Measurements from ENCODE around the gene BLVRB. TPM values are rescaled to one million over a fixed set of nuclear protein-coding genes. Genes with fewer than 3 reads are reported as not detected.
"Not testable (repeated sequence)": the region's sequence is repeated elsewhere in the genome, so short reads cannot be mapped to it uniquely, and the experiment has no call there.

BLVRB gene
- polyA plus RNA-seq, 1 donor = 90.8 TPM

GRCh38 chr19:40493778-40494177 is 28.2 kb upstream of the BLVRB start:
- H3K27ac ChIP-seq (ENCODE audit: low read length) = no peak overlapping the region
- peaks cover 11% of the 10 kb centered on the region for H3K27me3 ChIP-seq (ENCODE audit: control insufficient read depth, insufficient read depth, low read length)
- H3K36me3 ChIP-seq (ENCODE audit: control insufficient read depth, insufficient read depth, low read length) = no peaks in the 10 kb centered on the region
- no peak overlapping the region for H3K4me3 ChIP-seq (ENCODE audit: low read length)
- H3K9me3 ChIP-seq (ENCODE audit: control insufficient read depth, low read depth, low read length) = peaks cover 17% of the 10 kb centered on the region
- no peaks in the 10 kb centered on the region for H3K4me1 ChIP-seq (ENCODE audit: control insufficient read depth, insufficient read depth, low read length)
- WGBS (ENCODE audit: insufficient coverage, low lambda C conversion rate) = 33% methylated on average over 1 of the region's 4 CpGs
- DNase-seq = no peak

GRCh38 chr19:40492274-40492673 is 26.7 kb upstream of the BLVRB start:
- no peak for DNase-seq
- Histone ChIP-seq H3K36me3 (ENCODE audit: control insufficient read depth, insufficient read depth, low read length) (no peaks in the 10 kb centered on the region), H3K27ac (ENCODE audit: low read length) (no peak overlapping the region), H3K4me1 (ENCODE audit: control insufficient read depth, insufficient read depth, low read length) (peaks cover 4% of the 10 kb centered on the region), H3K4me3 (ENCODE audit: low read length) (no peak overlapping the region), H3K27me3 (ENCODE audit: control insufficient read depth, insufficient read depth, low read length) (peaks cover 21% of the 10 kb centered on the region), H3K9me3 (ENCODE audit: control insufficient read depth, low read depth, low read length) (peaks cover 22% of the 10 kb centered on the region)
- WGBS (ENCODE audit: insufficient coverage, low lambda C conversion rate) = no CpG with 5 or more reads among the region's 3 CpGs

- no CpG with 5 or more reads among the region's 25 CpGs for WGBS (ENCODE audit: insufficient coverage, low lambda C conversion rate)
- H3K36me3 ChIP-seq (ENCODE audit: control insufficient read depth, insufficient read depth, low read length) = no peaks in the 10 kb centered on the region
- no peak overlapping the region for H3K4me3 ChIP-seq (ENCODE audit: low read length)
- peaks cover 21% of the 10 kb centered on the region for H3K27me3 ChIP-seq (ENCODE audit: control insufficient read depth, insufficient read depth, low read length)
- no peak for DNase-seq
- no peak overlapping the region for H3K27ac ChIP-seq (ENCODE audit: low read length)
- peaks cover 22% of the 10 kb centered on the region for H3K9me3 ChIP-seq (ENCODE audit: control insufficient read depth, low read depth, low read length)
- peaks cover 4% of the 10 kb centered on the region for H3K4me1 ChIP-seq (ENCODE audit: control insufficient read depth, insufficient read depth, low read length)
Observed at GRCh38 chr19:40489882-40490230, 24.3 kb upstream of the BLVRB start.

- H3K36me3 ChIP-seq (ENCODE audit: control insufficient read depth, insufficient read depth, low read length) = no peaks in the 10 kb centered on the region
- peaks cover 4% of the 10 kb centered on the region for H3K4me1 ChIP-seq (ENCODE audit: control insufficient read depth, insufficient read depth, low read length)
- WGBS (ENCODE audit: insufficient coverage, low lambda C conversion rate) = no CpG with 5 or more reads among the region's 3 CpGs
- peaks cover 17% of the 10 kb centered on the region for H3K27me3 ChIP-seq (ENCODE audit: control insufficient read depth, insufficient read depth, low read length)
- no peak overlapping the region for H3K4me3 ChIP-seq (ENCODE audit: low read length)
- H3K9me3 ChIP-seq (ENCODE audit: control insufficient read depth, low read depth, low read length) = peaks cover 15% of the 10 kb centered on the region
- H3K27ac ChIP-seq (ENCODE audit: low read length) = no peak overlapping the region
- no peak for DNase-seq
Observed at GRCh38 chr19:40486017-40486416, 20.5 kb upstream of the BLVRB start.

DNA sequence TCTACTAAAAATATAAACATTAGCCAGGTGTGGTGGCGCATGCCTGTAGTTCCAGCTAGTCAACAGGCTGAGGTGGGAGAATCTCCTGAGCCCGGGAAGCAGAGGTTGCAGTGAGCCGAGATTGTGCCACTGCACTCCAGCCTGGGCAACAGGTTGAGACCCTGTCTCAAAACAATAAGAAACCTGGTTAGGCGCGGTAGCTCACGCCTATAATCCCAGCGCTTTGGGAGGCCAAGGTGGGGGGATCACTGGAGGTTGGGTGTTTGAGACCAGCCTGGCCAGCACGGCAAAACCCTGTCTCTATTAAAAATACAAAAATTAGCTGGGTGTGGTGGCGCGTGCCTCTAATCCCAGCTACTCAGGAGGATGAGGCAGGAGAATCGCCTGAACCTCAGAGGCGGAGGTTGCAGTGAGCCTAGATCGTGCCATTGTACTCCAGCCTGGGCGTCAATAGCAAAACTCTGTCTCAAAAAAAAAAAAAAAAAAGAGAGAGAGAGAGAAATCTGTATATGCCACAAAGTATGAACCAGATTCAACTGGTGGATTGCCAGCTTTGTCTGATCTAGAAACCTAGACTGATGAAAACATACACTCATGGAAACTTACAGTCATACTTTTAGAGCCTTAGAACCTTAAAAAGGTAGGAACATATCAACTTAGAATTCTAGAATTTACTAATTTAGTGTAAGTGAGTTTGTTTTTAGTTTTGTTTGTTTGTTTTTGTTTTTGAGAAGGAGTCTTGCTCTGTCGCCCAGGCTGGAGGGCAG is 10.5 kb upstream of the BLVRB start:
- H3K9me3 ChIP-seq (ENCODE audit: control insufficient read depth, low read depth, low read length); H3K36me3 ChIP-seq (ENCODE audit: control insufficient read depth, insufficient read depth, low read length); DNase-seq; H3K27ac ChIP-seq (ENCODE audit: low read length); H3K27me3 ChIP-seq (ENCODE audit: control insufficient read depth, insufficient read depth, low read length); H3K4me3 ChIP-seq (ENCODE audit: low read length); H3K4me1 ChIP-seq (ENCODE audit: control insufficient read depth, insufficient read depth, low read length): not testable (repeated sequence)
- 100% methylated on average over 1 of the region's 15 CpGs for WGBS (ENCODE audit: insufficient coverage, low lambda C conversion rate)

DNA sequence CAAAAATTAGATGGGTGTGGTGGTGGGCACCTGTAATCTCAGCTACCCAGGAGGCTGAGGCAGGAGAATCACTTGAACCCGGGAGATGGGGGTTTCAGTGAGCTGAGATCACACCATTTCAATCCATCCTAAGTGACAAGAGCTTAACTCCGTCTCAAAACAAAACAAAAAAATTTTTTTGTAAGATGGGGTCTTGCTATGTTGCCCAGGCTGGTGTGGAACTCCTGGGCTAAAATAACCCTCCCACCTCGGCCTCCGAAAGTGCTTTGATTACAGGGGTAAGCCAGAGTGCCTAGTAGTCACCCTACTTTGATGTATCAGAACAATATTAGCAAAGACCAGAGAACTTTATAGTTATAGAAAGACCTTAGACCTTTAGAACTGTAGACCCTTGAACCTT is 9.2 kb upstream of the BLVRB start:
- Histone ChIP-seq H3K36me3 (ENCODE audit: control insufficient read depth, insufficient read depth, low read length) (no peaks in the 10 kb centered on the region), H3K4me3 (ENCODE audit: low read length) (no peak overlapping the region), H3K27me3 (ENCODE audit: control insufficient read depth, insufficient read depth, low read length) (peaks cover 3% of the 10 kb centered on the region), H3K9me3 (ENCODE audit: control insufficient read depth, low read depth, low read length) (no peaks in the 10 kb centered on the region), H3K4me1 (ENCODE audit: control insufficient read depth, insufficient read depth, low read length) (no peaks in the 10 kb centered on the region), H3K27ac (ENCODE audit: low read length) (no peak overlapping the region)
- no peak for DNase-seq
- WGBS (ENCODE audit: insufficient coverage, low lambda C conversion rate) = no CpG with 5 or more reads among the region's 4 CpGs

DNA sequence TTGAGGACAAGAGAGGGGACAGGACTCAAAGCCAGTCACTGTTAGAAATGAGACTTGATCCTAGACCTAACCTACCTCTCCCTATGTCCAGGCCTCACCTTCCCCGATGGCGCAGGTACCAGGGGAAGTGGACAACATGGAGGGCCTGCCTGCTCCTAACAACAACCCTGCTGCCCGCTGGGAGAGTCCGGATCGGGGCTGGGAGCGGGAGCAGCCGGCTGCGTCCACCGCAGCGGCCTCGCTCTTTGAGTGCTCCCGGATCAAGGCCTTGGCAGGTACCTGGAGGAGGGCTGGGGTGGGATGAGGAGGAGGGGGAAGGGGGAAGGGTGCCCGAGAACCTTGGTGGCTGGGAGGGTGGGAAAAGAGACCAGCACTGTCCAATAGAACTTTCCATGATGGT is 7.0 kb upstream of the BLVRB start:
- no peaks in the 10 kb centered on the region for H3K36me3 ChIP-seq (ENCODE audit: control insufficient read depth, insufficient read depth, low read length)
- H3K9me3 ChIP-seq (ENCODE audit: control insufficient read depth, low read depth, low read length) = peaks cover under 1% of the 10 kb centered on the region
- WGBS (ENCODE audit: insufficient coverage, low lambda C conversion rate) = no CpG with 5 or more reads among the region's 13 CpGs
- H3K27me3 ChIP-seq (ENCODE audit: control insufficient read depth, insufficient read depth, low read length) = peaks cover 3% of the 10 kb centered on the region
- no peaks in the 10 kb centered on the region for H3K4me1 ChIP-seq (ENCODE audit: control insufficient read depth, insufficient read depth, low read length)
- H3K27ac ChIP-seq (ENCODE audit: low read length) = no peak overlapping the region
- DNase-seq = no peak
- H3K4me3 ChIP-seq (ENCODE audit: low read length) = no peak overlapping the region

- Histone ChIP-seq H3K27me3 (ENCODE audit: control insufficient read depth, insufficient read depth, low read length) (peaks cover 15% of the 10 kb centered on the region), H3K36me3 (ENCODE audit: control insufficient read depth, insufficient read depth, low read length) (no peaks in the 10 kb centered on the region), H3K9me3 (ENCODE audit: control insufficient read depth, low read depth, low read length) (peaks cover 7% of the 10 kb centered on the region), H3K4me3 (ENCODE audit: low read length) (no peak overlapping the region), H3K4me1 (ENCODE audit: control insufficient read depth, insufficient read depth, low read length) (peaks cover 7% of the 10 kb centered on the region), H3K27ac (ENCODE audit: low read length) (no peak overlapping the region)
- WGBS (ENCODE audit: insufficient coverage, low lambda C conversion rate) = no CpG with 5 or more reads among the region's 3 CpGs
- no peak for DNase-seq
Observed at GRCh38 chr19:40471111-40471510, 5.6 kb upstream of the BLVRB start.

GRCh38 chr19:40469011-40469410 is 3.5 kb upstream of the BLVRB start:
- WGBS (ENCODE audit: insufficient coverage, low lambda C conversion rate) = no CpG with 5 or more reads among the region's 6 CpGs
- DNase-seq = no peak
- Histone ChIP-seq H3K4me1 (ENCODE audit: control insufficient read depth, insufficient read depth, low read length) (peaks cover 17% of the 10 kb centered on the region), H3K27me3 (ENCODE audit: control insufficient read depth, insufficient read depth, low read length) (peaks cover 15% of the 10 kb centered on the region), H3K4me3 (ENCODE audit: low read length) (no peak overlapping the region), H3K9me3 (ENCODE audit: control insufficient read depth, low read depth, low read length) (peaks cover 7% of the 10 kb centered on the region), H3K27ac (ENCODE audit: low read length) (no peak overlapping the region), H3K36me3 (ENCODE audit: control insufficient read depth, insufficient read depth, low read length) (no peaks in the 10 kb centered on the region)

GRCh38 chr19:40466985-40467734 is 1.6 kb upstream of the BLVRB start, which contains the start of gene SPTBN4:
Gene SPTBN4 (plus strand): TSS chr19:40467001. CDS start chr19:40472622, 5,621 bp downstream.
- H3K4me3 ChIP-seq (ENCODE audit: low read length) = peak within 1 kb of the TSS; percentile 44
- H3K27me3 ChIP-seq (ENCODE audit: control insufficient read depth, insufficient read depth, low read length) = peaks cover 15% of the 10 kb centered on the region
- peaks cover 17% of the 10 kb centered on the region for H3K4me1 ChIP-seq (ENCODE audit: control insufficient read depth, insufficient read depth, low read length)
- H3K36me3 ChIP-seq (ENCODE audit: control insufficient read depth, insufficient read depth, low read length) = no peaks in the 10 kb centered on the region
- peak within 1 kb of the TSS; percentile 18 for H3K27ac ChIP-seq (ENCODE audit: low read length)
- peaks cover 7% of the 10 kb centered on the region for H3K9me3 ChIP-seq (ENCODE audit: control insufficient read depth, low read depth, low read length)
- DNase-seq = peak in 1 of 2 donors; percentile 27
- no CpG with 5 or more reads among the region's 87 CpGs for WGBS (ENCODE audit: insufficient coverage, low lambda C conversion rate)
